Skeletal muscle satellite cell (primary cell): ENCODE results near the gene KDM4C.

Experiments used
- H3K27me3 ChIP-seq: 2 replicates; pipeline ENCODE4 v1.7.0; 2013; ENCODE audit warnings: low read length; ENCODE audit not compliant: control insufficient read depth, insufficient read depth
- H3K36me3 ChIP-seq: 2 replicates; pipeline ENCODE4 v1.7.0; 2013; ENCODE audit warnings: mild to moderate bottlenecking, control low read depth, low read length; ENCODE audit not compliant: insufficient read depth
- H3K4me1 ChIP-seq: 2 replicates; pipeline ENCODE4 v1.7.0; 2013; ENCODE audit warnings: low read length; ENCODE audit not compliant: control insufficient read depth, insufficient read depth
- H3K4me2 ChIP-seq: 2 replicates; pipeline ENCODE4 v1.7.0; 2013; ENCODE audit warnings: mild to moderate bottlenecking, low read length
- H3K4me3 ChIP-seq: 2 replicates; pipeline ENCODE4 v1.7.0; 2013; ENCODE audit warnings: low read length
- H3K9ac ChIP-seq: 2 replicates; pipeline ENCODE4 v1.7.0; 2013; ENCODE audit warnings: mild to moderate bottlenecking, low read depth, low read length, moderate library complexity
- H3K9me3 ChIP-seq: replicated peaks from 2 replicates; pipeline ENCODE4 v1.7.0; 2013; ENCODE audit warnings: mild to moderate bottlenecking, control low read depth, low read length

Gene KDM4C

DNA sequence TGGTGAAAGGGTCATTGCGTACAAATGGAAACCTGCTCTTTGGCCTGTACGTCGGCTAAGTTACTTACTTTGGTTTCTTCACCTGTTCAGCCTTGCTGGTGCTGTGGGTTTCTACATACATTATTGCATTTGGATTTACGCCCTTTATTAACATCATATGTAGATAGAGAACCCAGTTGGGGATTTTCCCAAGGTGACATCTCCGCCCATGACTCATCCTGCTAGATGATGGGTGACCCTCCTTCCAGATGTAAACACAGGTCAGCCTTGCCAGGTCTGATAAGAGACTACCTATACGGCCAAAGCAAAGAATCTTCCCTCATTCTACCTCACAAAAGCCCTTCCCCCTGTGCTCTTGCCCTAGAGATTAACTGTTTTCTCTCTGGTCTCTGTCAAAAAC is 360.9 kb downstream of the KDM4C start:
- no peaks in the 10 kb centered on the region for H3K27me3 ChIP-seq
- H3K9me3 ChIP-seq = no peaks in the 10 kb centered on the region
- no peaks in the 10 kb centered on the region for H3K36me3 ChIP-seq

DNA sequence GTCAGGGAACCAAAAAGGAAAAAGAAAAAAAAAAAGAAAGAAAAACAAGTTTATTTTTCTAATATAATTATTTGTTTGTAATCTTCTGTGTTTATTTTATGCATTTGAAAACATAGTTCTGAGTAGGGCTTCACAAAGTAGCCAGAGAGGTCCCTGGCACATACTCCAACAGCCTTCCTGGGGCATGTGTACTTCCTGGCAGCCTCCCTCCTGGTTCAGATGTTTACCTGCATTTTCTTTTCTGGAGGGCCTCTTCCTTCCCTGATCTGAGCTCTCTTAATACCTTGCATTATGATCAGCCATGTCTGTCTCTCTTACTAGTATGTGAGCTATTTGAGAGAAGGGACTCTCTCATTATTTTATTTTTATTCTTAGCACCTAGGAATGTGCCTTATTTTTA is 361.8 kb downstream of the KDM4C start:
- H3K4me2 ChIP-seq = no peak overlapping the region
- no peak overlapping the region for H3K4me3 ChIP-seq
- H3K27me3 ChIP-seq = no peaks in the 10 kb centered on the region
- H3K36me3 ChIP-seq = no peaks in the 10 kb centered on the region
- no peak overlapping the region for H3K9ac ChIP-seq
- H3K4me1 ChIP-seq = no peaks in the 10 kb centered on the region
- no peaks in the 10 kb centered on the region for H3K9me3 ChIP-seq

More for the DNA sequence above, 360.9 kb downstream of the KDM4C start:
- Histone ChIP-seq H3K4me2 (no peak overlapping the region), H3K9ac (no peak overlapping the region), H3K4me1 (no peaks in the 10 kb centered on the region), H3K4me3 (no peak overlapping the region)

DNA sequence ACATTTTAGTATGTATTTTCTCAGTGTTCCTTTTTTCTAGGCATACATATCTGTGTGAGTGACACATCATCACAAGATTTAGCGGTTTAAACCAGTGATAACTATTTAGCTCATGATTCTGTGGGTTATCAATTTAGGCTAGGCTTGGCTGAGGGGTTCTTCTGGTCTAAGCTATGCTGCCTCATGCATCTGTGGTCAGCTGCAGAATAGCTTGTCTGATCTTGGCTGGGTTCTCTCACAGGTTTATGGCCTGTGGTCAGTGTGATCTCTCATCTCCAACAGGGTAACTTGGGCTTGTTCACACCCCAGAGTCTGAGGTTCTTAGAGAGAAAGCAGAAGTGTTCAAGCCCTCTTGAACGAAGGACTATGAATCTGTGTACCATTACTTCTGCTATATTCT is 363.3 kb downstream of the KDM4C start:
- no peak overlapping the region for H3K4me3 ChIP-seq
- H3K4me2 ChIP-seq = no peak overlapping the region
- H3K27me3 ChIP-seq = no peaks in the 10 kb centered on the region
- H3K36me3 ChIP-seq = no peaks in the 10 kb centered on the region
- no peaks in the 10 kb centered on the region for H3K9me3 ChIP-seq
- H3K9ac ChIP-seq = no peak overlapping the region
- no peaks in the 10 kb centered on the region for H3K4me1 ChIP-seq

DNA sequence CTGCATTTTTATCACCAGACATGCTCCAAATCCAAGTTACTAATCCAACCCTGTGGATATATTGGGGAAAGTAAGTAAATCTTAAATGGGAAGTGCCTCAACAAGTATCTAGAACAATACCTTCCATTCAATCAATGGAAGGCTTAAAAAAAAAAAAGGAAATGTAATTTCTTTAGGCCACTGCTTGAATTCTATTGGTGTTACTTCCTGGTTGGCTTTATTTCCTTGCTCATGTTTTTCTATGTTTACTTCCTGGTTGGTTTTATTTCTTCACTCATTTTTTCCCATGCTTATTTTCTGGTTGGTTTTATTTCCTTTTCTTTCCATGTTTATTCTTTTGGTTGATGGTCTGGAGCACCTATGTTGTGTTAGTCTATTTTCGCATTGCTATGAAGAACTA is 363.9 kb downstream of the KDM4C start:
- Histone ChIP-seq H3K9ac (no peak overlapping the region), H3K4me1 (no peaks in the 10 kb centered on the region), H3K27me3 (no peaks in the 10 kb centered on the region), H3K4me3 (no peak overlapping the region), H3K9me3 (no peaks in the 10 kb centered on the region), H3K4me2 (no peak overlapping the region), H3K36me3 (no peaks in the 10 kb centered on the region)

DNA sequence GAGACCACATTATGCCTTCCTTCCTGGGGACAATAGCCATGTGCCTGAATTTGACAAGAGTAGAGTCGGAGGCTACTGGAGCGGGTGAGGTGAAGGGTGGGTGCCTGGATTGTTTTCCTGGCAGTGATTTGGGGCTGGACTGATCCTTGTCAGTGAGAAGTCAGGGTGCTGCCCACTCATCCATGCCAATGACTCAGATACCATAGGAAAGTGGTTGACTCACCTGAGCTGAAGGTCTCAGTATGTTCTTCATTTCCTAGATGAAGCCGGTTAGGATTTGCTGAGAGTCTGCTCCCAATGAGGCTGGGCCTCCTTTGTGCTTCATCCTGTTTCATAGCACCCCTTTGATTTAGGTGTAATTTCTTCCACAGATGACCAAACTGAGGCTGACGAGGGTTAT is 366.0 kb downstream of the KDM4C start:
- no peaks in the 10 kb centered on the region for H3K36me3 ChIP-seq
- no peak overlapping the region for H3K4me2 ChIP-seq
- H3K9ac ChIP-seq = no peak overlapping the region
- H3K27me3 ChIP-seq = no peaks in the 10 kb centered on the region
- no peaks in the 10 kb centered on the region for H3K9me3 ChIP-seq
- H3K4me1 ChIP-seq = no peaks in the 10 kb centered on the region
- no peak overlapping the region for H3K4me3 ChIP-seq

DNA sequence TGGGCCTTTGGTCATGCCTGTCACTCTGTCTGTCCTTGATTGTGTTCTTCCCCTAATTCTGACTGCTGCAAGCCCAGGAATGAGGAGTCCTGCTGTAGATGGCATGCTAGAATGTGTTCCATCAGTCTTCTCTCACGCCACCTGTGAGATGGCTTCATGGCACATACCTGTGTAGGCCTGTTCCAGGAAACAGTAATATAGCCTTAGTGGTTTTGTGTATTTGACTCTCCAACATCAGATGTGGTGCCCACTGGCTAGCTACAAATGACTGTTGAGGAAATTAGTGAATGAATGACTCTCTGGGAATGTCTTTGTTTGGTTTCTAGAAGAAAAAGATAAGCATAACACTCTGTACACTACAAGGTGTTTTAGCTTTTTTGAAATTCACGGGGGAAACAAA is 367.5 kb downstream of the KDM4C start:
- H3K4me2 ChIP-seq = no peak overlapping the region
- no peaks in the 10 kb centered on the region for H3K9me3 ChIP-seq
- no peak overlapping the region for H3K9ac ChIP-seq
- H3K4me3 ChIP-seq = no peak overlapping the region
- no peaks in the 10 kb centered on the region for H3K36me3 ChIP-seq
- H3K4me1 ChIP-seq = no peaks in the 10 kb centered on the region
- no peaks in the 10 kb centered on the region for H3K27me3 ChIP-seq

DNA sequence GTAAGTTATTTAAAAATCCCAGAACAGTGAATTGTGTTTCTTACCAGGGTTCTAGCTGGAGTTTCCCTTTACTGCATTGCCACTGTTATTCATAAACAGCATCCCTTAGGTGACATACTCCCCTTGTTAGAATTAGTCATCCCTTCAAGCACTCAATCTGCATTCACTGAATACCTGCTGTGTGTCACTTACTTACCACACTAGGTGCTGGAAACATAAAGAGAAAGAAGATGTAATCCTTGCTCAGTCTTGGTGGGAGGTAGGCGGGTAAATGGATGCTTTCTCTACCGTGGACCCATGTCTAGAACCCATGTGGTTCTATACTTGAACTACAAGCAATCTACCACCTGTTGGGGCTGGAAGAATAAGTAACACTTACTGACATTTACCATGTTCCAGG is 371.6 kb downstream of the KDM4C start:
- H3K9ac ChIP-seq = no peak overlapping the region
- H3K4me2 ChIP-seq = no peak overlapping the region
- H3K4me1 ChIP-seq = no peaks in the 10 kb centered on the region
- H3K36me3 ChIP-seq = no peaks in the 10 kb centered on the region
- H3K9me3 ChIP-seq = no peaks in the 10 kb centered on the region
- no peak overlapping the region for H3K4me3 ChIP-seq
- no peaks in the 10 kb centered on the region for H3K27me3 ChIP-seq

DNA sequence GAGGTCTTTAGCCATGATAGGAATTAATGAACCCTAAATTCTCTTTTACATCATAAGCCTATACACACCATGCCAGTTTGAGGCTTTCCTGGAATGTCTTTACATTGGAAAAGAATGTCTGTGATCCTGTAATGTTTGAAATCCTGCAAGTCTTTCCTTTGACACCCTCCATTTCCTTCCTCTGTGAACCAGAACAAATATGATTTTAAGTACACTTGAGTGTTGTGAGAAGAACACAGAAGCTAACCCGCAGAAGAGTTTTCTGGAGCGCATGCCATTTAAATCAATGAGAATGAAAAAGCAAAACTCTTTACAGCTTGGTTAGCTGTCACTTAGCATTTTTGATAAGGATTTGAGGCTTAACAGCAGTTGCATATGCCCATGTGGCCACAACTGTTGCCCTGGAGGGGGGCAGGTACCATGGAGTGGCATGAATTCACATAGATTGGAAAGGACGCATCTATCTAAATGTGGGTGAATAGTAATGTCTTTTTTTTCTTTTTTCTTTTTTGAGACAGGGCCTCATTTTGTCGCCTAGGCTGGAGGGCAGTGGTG is 372.6 kb downstream of the KDM4C start:
- Histone ChIP-seq H3K4me1 (no peaks in the 10 kb centered on the region), H3K36me3 (no peaks in the 10 kb centered on the region), H3K27me3 (no peaks in the 10 kb centered on the region), H3K4me2 (no peak overlapping the region), H3K4me3 (no peak overlapping the region), H3K9ac (no peak overlapping the region), H3K9me3 (no peaks in the 10 kb centered on the region)

DNA sequence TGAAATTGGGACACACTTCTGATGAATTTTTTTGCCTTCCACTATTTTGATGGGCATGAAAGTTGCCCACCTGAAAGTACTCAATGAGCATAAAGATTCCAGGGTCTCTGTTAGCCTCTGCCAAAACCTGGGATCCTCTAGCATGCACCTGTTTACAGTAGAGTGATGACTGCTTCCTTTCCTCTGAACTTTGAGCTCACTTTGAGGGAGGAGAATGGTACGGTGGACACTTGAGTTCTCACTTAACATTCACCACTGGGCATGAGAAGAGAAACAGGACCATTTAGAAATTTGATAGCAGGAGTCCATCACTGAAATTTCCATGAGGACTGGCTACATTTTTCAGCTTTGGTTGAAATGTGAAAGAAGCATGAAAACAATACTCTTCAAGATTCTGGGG is 374.8 kb downstream of the KDM4C start:
- Histone ChIP-seq H3K4me2 (no peak overlapping the region), H3K9ac (no peak overlapping the region), H3K9me3 (no peaks in the 10 kb centered on the region), H3K4me1 (no peaks in the 10 kb centered on the region), H3K27me3 (no peaks in the 10 kb centered on the region), H3K4me3 (no peak overlapping the region), H3K36me3 (no peaks in the 10 kb centered on the region)

DNA sequence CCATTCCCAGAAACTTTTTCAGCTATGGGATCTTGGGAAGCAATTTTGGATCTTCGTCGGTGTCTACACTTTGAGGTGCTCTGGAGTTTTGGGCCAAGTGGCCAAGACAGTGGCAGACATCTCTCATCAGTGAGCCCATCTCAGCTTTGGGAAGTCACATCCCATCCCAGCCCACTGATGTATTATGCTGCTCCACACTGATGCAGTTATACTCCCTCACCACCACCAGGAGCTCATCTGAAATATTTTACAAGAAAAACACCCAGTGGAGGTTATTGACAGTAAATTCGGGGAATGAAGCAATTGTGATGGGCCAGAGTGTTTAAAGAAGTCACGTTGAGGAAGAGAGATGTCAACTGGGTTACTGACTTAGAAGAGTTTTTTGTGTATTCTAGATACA is 378.0 kb downstream of the KDM4C start:
- no peaks in the 10 kb centered on the region for H3K36me3 ChIP-seq
- no peaks in the 10 kb centered on the region for H3K4me1 ChIP-seq
- H3K4me3 ChIP-seq = no peak overlapping the region

DNA sequence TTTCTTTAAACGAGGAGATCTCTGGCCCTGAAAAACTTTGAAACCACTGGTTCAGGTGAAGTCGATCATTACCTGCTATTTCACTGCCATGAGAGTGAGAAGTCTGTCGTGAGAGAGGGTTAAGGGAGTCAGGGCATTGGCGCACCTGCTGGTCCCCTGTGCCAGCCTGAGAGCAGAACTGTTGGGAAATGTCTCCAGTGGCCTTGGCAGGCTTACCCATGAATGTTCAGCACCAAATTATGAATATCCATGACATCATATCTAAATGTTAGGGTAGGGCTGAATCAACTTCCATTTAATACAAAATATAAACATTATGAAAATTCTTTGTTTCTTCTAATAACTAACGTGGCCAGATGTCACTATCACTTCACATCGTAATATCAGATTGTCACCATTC is 379.3 kb downstream of the KDM4C start:
- Histone ChIP-seq H3K36me3 (no peaks in the 10 kb centered on the region), H3K27me3 (no peaks in the 10 kb centered on the region), H3K4me2 (no peak overlapping the region), H3K9ac (no peak overlapping the region), H3K4me3 (no peak overlapping the region), H3K4me1 (no peaks in the 10 kb centered on the region), H3K9me3 (no peaks in the 10 kb centered on the region)

More for the DNA sequence above, 378.0 kb downstream of the KDM4C start:
- no peak overlapping the region for H3K9ac ChIP-seq
- no peaks in the 10 kb centered on the region for H3K27me3 ChIP-seq
- H3K4me2 ChIP-seq = no peak overlapping the region
- no peaks in the 10 kb centered on the region for H3K9me3 ChIP-seq

DNA sequence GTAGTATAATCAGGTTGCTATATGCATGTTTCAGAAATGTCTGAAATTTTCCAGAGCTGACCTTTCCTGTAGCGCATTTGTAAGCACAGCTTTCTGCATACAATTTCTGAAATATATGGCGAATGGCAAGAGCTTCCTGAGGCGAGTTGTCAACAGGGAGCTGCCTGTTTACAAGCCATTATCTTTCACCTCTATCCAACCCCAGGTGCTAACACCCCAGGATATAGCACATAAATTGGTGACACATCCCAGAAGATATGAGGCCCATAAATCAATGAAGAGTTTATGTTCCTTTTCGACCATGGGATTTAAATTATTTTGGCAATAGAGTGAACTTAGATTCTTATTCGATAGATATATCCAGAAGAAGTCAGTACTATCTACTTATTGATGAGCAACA is 379.8 kb downstream of the KDM4C start:
- H3K4me1 ChIP-seq = no peaks in the 10 kb centered on the region
- no peak overlapping the region for H3K9ac ChIP-seq
- no peaks in the 10 kb centered on the region for H3K9me3 ChIP-seq
- H3K4me3 ChIP-seq = no peak overlapping the region
- no peak overlapping the region for H3K4me2 ChIP-seq
- no peaks in the 10 kb centered on the region for H3K27me3 ChIP-seq
- no peaks in the 10 kb centered on the region for H3K36me3 ChIP-seq
